Stimulated activated CD4-positive, alpha-beta T cell treated with anti-CD3 and anti-CD28 coated beads, Interleukin-12 subunit alpha, Interleukin-12 subunit beta, amount 100 ng/mL, for 48 hours (primary cell): Measurements from ENCODE around the gene ITPKB.
"Not testable (repeated sequence)": the region's sequence is repeated elsewhere in the genome, so short reads cannot be mapped to it uniquely, and the experiment has no call there.

Experiments used
- DNase-seq, 3 donors: peaks; one replicate each; pipeline ENCODE4 v3.0.0-alpha.2; 2020; ENCODE audit warnings: low read depth in 2 of 3, low spot score in 1 of 3

Gene ITPKB

GRCh38 chr1:226738995-226739695, at the start of gene ITPKB:
ITPKB (minus strand) TSS chr1:226739282; CDS start chr1:226737458, 1,824 bp downstream.
- no peak for DNase-seq

GRCh38 chr1:226787638-226788037, 48.6 kb upstream of the ITPKB start:
- no peak for DNase-seq

- DNase-seq = no peak
These were observed 48.0 kb upstream of the ITPKB start for GRCh38 chr1:226787071-226787470.

- no peak for DNase-seq
These were observed 47.5 kb upstream of the ITPKB start for GRCh38 chr1:226786550-226786949.

GRCh38 chr1:226785805-226786204, 46.7 kb upstream of the ITPKB start:
- DNase-seq = no peak

- DNase-seq = no peak
These were observed 45.3 kb upstream of the ITPKB start for GRCh38 chr1:226784081-226785049.

GRCh38 chr1:226782845-226783601, 43.9 kb upstream of the ITPKB start:
- DNase-seq = no peak

GRCh38 chr1:226781937-226782609, 43.0 kb upstream of the ITPKB start:
- no peak for DNase-seq

GRCh38 chr1:226779561-226779960, 40.5 kb upstream of the ITPKB start:
- DNase-seq = no peak

- DNase-seq = no peak
These were observed 39.6 kb upstream of the ITPKB start for GRCh38 chr1:226778657-226779058.

- no peak for DNase-seq
These were observed 37.9 kb upstream of the ITPKB start for GRCh38 chr1:226776975-226777374.

GRCh38 chr1:226776066-226776465, 37.0 kb upstream of the ITPKB start:
- DNase-seq = no peak

GRCh38 chr1:226772446-226773139, 33.5 kb upstream of the ITPKB start:
- DNase-seq = no peak

GRCh38 chr1:226767170-226767569, 28.1 kb upstream of the ITPKB start:
- DNase-seq = not testable (repeated sequence)

GRCh38 chr1:226766565-226766964, 27.5 kb upstream of the ITPKB start:
- no peak for DNase-seq

- DNase-seq = no peak
These were observed 25.5 kb upstream of the ITPKB start for GRCh38 chr1:226764533-226764932.

GRCh38 chr1:226763905-226764264, 24.8 kb upstream of the ITPKB start:
- peak; percentile 18 to 37 (median 25) for DNase-seq

- DNase-seq = no peak
These were observed 24.2 kb upstream of the ITPKB start for GRCh38 chr1:226762988-226763904.

GRCh38 chr1:226762055-226762454, 23.0 kb upstream of the ITPKB start:
- DNase-seq = no peak
